GM19372 (cell line): ENCODE data around the gene DEPDC5.

Source experiments
- ATAC-seq: cut with Tn5 transposase; IDR thresholded peaks from one replicate; pipeline ENCODE4 v1.9.1; 2021; ENCODE audit warnings: mild to moderate bottlenecking, low read depth, moderate library complexity; ENCODE audit not compliant: unreplicated experiment

DEPDC5 gene

DNA sequence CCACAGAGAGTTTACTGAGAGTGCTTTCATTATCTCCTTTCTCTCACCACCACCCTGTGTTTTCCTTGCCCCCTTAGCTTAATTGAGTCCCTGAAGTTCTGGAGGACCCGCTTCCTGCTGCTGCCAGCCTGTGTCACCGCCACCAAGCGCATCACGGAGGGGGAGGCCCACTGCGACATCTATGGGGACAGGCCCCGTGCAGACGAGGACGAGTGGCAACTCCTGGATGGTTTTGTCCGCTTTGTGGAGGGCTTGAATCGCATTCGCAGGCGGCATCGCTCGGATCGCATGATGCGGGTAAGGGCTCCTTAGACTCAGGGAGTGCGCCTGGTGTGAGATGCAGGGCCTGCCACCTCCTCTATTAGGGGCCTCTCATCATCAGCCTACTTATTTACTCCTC lies 91.1 kb downstream of the DEPDC5 start:
- ATAC-seq = no peak

GRCh38 chr22:31846161-31847115 lies 92.6 kb downstream of the DEPDC5 start:
- ATAC-seq = no peak

DNA sequence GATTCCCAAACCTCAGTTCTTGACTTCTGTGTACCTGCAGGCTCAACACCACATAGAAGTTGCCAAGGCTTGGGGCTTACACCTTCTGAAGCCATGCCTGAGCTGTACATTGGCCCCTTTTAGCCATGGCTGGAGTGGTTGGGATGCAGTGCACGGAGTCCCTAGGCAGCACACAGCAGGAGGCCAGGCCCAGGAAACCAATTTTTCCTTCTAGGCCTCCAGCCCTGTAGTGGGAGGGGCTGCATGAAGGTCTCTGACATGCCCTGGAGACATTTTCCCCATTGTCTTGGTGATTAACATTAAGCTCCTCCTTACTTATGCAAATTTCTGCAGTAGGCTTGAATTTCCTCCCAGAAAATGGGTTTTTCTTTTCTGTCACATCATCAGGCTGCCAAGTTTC lies 94.6 kb downstream of the DEPDC5 start:
- no peak for ATAC-seq

- no peak for ATAC-seq
Observed at GRCh38 chr22:31850135-31850534, 96.3 kb downstream of the DEPDC5 start.

GRCh38 chr22:31852691-31853421 lies 99.0 kb downstream of the DEPDC5 start:
- ATAC-seq = no peak

DNA sequence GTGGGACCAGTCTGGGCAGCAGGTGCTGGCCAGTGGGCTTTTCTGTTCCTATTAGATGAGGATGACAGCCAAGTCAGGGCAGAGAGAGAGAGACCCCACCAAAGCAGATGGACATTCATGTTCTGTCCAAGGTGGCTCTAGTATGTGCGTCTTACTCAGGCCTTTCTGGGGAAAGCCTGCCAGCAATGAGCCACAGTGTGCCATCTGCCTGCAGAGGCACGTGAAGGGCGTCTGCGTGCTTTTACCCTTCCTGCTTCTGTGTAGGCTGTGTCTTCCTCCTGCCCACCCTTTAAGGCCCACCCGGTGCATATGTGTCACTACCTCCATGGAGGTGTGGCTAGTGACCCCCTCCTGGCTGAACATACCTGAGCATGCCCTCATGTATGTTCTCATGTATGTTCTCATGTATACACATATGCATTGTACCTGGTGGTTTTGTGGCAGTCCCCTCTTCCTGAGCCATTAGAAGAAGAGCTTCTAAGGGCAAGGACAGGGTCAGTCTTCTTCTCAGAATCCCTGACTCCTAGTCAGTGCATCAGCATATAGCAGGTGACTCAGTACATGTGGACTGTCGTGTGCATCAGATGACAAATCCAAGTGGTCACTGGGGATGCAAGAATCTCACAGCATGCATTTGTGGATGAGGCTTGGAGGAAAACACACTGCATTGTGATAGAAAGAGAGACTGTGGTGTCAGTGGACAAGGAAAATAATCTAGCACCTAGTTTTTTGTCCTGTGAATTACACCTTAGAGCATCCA lies 100.1 kb downstream of the DEPDC5 start:
- ATAC-seq = no peak

GRCh38 chr22:31857247-31857646 lies 103.4 kb downstream of the DEPDC5 start:
- no peak for ATAC-seq

DNA sequence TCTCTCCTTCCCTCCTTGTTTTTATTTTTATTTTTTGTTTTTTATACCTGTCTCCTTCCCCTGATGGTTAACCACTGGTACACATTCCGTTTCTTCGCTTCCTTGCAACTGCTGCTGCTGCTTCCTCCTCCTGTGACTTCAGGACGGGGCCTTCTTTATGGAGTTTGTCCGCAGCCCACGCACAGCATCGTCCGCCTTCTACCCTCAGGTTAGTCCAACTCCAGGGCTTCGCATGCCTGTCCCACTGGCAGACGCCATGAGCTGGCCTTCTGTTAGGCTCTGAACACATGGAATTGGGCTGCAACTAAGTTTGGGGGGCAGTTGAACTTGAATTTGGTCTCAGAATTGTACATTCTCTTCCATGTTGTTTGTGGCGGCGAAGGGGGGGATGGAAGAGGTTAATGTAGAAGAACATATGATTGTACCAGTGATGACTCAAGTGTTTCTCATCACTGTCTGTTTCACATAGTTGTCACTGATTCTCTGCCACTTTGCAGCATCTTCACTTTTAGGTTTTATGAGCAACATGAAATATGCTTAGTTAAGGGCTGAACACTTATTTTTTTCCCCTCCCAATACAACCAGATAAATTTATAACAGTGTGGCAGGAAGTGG lies 107.5 kb downstream of the DEPDC5 start:
- ATAC-seq = no peak

GRCh38 chr22:31866918-31867317 lies 113.1 kb downstream of the DEPDC5 start:
- no peak for ATAC-seq

DNA sequence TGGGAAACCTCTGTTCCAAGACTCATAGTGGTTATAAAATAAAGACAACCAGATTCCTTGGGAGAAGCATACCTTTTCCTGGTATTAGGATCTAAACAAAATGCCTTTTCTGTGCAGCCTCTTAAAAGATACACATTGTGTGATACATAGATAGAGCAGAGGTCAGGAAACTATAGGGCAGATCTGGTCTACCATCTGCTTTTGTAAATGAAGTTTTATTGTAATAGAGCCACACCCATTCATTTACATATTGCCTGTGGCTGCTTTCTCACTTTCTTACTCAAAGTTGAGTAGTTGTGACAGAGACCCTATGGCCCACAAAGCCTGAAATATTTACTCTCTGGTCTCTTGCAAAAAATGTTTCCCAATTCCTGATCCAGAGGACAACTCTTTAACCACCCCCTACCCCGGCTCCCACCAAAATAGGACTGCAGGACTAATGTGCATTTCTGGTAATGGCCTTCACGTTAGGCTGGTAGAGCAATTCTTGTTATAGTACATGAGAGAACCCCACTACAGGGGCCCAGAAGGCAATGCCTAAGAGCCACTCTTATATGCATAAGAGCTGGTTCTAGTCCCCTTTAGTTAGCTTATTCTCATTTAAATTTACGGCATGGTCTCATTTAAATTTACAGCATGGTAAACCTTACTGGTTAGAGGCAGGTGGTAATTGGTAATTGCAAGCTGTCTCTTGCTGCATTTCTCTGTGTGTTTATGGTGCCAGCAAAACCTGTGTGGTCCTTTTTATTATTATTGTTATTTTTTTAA lies 113.8 kb downstream of the DEPDC5 start:
- no peak for ATAC-seq

- ATAC-seq = no peak
Observed at GRCh38 chr22:31869739-31870138, 115.9 kb downstream of the DEPDC5 start.

DNA sequence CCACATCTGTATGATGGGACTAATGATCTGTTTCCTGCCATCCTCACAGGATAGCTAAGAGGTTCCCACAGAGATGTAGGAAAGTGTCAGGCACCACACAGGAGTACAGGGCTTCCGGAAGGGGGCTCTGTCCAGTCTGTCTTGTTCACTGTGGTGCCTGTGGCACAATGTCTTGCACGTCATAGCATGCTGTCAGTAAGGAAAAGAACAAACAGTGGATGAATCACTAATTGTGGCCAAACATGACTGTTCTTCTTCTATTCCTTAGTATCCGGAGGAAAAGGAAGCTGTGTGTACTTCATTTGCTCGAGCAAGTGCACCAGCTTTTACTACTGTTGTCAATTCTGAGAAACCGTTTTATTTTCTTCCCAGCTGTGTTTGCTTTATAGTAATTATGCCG lies 117.1 kb downstream of the DEPDC5 start:
- ATAC-seq = no peak

DNA sequence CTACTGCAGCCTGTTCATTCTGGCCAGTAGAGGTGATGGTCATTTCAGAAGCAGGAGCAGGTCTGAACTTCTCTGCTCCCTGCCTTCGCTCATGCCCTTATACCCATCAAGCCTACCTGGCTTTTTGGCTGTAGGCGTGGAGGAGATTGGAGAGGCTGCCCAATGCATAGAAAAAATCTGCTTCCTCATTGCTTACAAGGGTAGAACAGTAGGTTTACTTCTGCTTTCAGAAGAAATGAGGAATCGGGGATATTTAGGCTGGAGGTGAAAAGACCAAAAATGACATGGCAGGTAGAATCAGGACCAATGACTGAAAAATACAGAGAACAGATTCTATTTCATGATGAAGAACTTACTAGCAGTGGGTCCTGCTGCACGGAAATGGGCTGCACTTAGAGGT lies 117.7 kb downstream of the DEPDC5 start:
- no peak for ATAC-seq

- no peak for ATAC-seq
Observed at GRCh38 chr22:31872209-31872608, 118.4 kb downstream of the DEPDC5 start.

GRCh38 chr22:31874821-31875220 lies 121.0 kb downstream of the DEPDC5 start:
- ATAC-seq = no peak

DNA sequence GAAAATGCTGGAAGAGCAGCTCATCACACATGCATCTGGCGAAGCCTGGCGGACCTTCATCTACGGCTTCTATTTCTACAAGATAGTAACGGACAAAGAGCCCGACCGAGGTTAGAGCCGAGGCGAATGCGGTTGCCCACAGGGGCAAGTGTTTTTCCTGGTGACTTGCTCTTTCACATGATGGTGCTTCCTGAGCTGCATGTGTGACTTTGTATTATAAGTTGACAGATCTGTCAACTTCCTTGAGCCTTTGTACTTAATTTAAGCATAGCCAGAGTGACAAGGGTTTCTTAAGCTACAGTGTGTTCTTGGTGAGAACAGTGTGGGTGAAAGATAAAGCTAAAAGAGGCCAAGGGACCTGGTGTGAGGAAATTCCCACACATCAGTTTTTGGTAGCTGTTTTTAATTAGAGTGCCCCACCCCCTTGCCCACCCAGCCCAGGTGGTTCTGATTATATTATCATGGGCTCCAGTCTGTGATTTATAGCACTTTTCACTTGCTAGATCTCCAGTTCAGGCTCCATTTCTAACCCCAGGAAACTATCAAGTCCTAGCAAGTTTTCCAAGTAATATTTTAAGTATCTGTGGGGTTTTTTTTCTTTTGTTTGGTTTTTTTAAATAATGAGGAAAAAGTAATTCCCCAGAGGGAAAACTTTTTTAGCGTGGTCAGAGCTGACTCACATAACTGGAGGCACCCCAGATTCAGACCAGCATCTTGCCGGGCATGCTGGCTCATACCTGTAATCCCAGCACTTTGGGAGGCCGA lies 122.5 kb downstream of the DEPDC5 start:
- no peak for ATAC-seq

DNA sequence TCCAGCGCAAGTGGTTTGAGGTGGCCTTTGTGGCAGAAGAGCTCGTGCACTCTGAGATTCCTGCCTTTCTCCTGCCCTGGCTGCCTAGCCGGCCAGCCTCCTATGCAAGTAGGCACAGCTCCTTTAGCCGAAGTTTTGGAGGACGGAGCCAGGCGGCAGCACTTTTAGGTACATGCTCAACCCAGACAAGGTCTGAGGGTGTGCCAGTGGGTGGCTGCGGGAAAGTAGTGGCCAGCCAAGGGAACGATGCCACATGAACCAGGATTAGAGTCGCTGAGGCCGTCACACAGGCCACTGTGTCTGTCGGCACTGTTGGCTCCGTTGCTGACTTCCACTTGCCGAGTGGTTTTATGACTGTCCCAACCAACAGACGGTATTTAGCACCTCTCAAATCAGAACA lies 125.8 kb downstream of the DEPDC5 start:
- no peak for ATAC-seq

DNA sequence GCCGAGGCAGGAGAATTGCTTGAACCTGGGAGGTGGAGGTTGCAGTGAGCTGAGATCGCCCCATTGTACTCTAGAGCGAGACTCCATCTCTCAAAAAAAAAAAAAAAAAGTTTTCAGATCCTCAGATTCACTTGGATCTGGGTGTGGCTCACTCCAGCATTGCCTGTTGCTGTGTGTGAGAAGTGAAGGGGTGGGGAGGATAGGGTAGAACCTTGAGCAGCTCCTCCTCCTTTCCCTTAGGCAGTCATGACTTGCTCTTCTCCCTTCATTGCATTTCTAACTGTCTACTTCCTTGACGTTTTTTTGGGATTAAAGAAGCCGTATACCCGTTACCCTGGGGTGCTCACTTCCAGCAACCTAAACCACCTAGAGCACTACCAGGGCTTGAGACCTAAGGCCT lies 127.4 kb downstream of the DEPDC5 start:
- ATAC-seq = no peak

GRCh38 chr22:31881865-31882264 lies 128.0 kb downstream of the DEPDC5 start:
- ATAC-seq = no peak
